GM21737 (cell line): ENCODE data around the gene TNFRSF1B.
A peak's percentile ranks its signal among the peaks of the same experiment; 100 is the strongest.
"Not testable (repeated sequence)": the region's sequence is repeated elsewhere in the genome, so short reads cannot be mapped to it uniquely, and the experiment has no call there.

Source experiments
- ATAC-seq: cut with Tn5 transposase; IDR thresholded peaks from one replicate; pipeline ENCODE4 v1.9.1; 2021; ENCODE audit warnings: mild to moderate bottlenecking, moderate library complexity; ENCODE audit not compliant: unreplicated experiment

The TNFRSF1B gene

GRCh38 chr1:12209495-12209832 is 42.7 kb downstream of the TNFRSF1B start:
- no peak for ATAC-seq

GRCh38 chr1:12215118-12215961 is 48.5 kb downstream of the TNFRSF1B start:
- no peak for ATAC-seq

GRCh38 chr1:12219800-12220199 is 53.0 kb downstream of the TNFRSF1B start:
- ATAC-seq, result no peak

GRCh38 chr1:12220890-12221289 is 54.1 kb downstream of the TNFRSF1B start:
- no peak for ATAC-seq

GRCh38 chr1:12222700-12223099 is 55.9 kb downstream of the TNFRSF1B start:
- not testable (repeated sequence) for ATAC-seq

GRCh38 chr1:12224092-12224491 is 57.3 kb downstream of the TNFRSF1B start:
- not testable (repeated sequence) for ATAC-seq

- no peak for ATAC-seq
Measured at GRCh38 chr1:12228979-12229378, 62.2 kb downstream of the TNFRSF1B start.

GRCh38 chr1:12229386-12229834 is 62.6 kb downstream of the TNFRSF1B start:
- no peak for ATAC-seq

GRCh38 chr1:12229835-12230548 is 63.2 kb downstream of the TNFRSF1B start, which contains the start of gene VPS13D:
VPS13D (plus strand) TSS chr1:12230030; CDS start chr1:12234267, 4,237 bp downstream.
- ATAC-seq, result peak; percentile 85

- ATAC-seq, result no peak
Measured at GRCh38 chr1:12230549-12231275, 63.9 kb downstream of the TNFRSF1B start.

GRCh38 chr1:12231276-12231595 is 64.4 kb downstream of the TNFRSF1B start:
- ATAC-seq, result no peak

- ATAC-seq, result no peak
Measured at GRCh38 chr1:12232221-12232620, 65.4 kb downstream of the TNFRSF1B start.

GRCh38 chr1:12244078-12244477 is 77.3 kb downstream of the TNFRSF1B start:
- ATAC-seq, result no peak

- no peak for ATAC-seq
Measured at GRCh38 chr1:12244585-12244984, 77.8 kb downstream of the TNFRSF1B start.

- ATAC-seq, result no peak
Measured at GRCh38 chr1:12245116-12245515, 78.3 kb downstream of the TNFRSF1B start.

GRCh38 chr1:12245733-12246132 is 78.9 kb downstream of the TNFRSF1B start:
- ATAC-seq, result no peak

GRCh38 chr1:12246584-12246983 is 79.8 kb downstream of the TNFRSF1B start:
- ATAC-seq, result no peak

- no peak for ATAC-seq
Measured at GRCh38 chr1:12249181-12249580, 82.4 kb downstream of the TNFRSF1B start.

- no peak for ATAC-seq
Measured at GRCh38 chr1:12249748-12250147, 83.0 kb downstream of the TNFRSF1B start.

GRCh38 chr1:12251442-12251841 is 84.7 kb downstream of the TNFRSF1B start:
- no peak for ATAC-seq

- ATAC-seq, result no peak
Measured at GRCh38 chr1:12255913-12256312, 89.1 kb downstream of the TNFRSF1B start.

GRCh38 chr1:12258272-12258671 is 91.5 kb downstream of the TNFRSF1B start:
- no peak for ATAC-seq
